HUES48 (cell line): Measurements from ENCODE around the gene AUTS2.

Experiments
- H3K27ac ChIP-seq: one replicate; pipeline ENCODE4 v1.7.0; 2013; ENCODE audit warnings: low read depth, low read length, inconsistent platforms
- H3K27me3 ChIP-seq: 2 replicates; pipeline ENCODE4 v1.6.1; 2013; ENCODE audit warnings: mild to moderate bottlenecking, low read length; ENCODE audit not compliant: control insufficient read depth, insufficient read depth
- H3K36me3 ChIP-seq: 2 replicates; pipeline ENCODE4 v1.6.1; 2013; ENCODE audit warnings: low read length; ENCODE audit not compliant: control insufficient read depth, insufficient read depth
- H3K4me1 ChIP-seq: 2 replicates; pipeline ENCODE4 v1.6.1; 2013; ENCODE audit warnings: mild to moderate bottlenecking, low read length; ENCODE audit not compliant: control insufficient read depth, insufficient read depth
- H3K4me3 ChIP-seq: 2 replicates; pipeline ENCODE4 v1.5.1; 2013; ENCODE audit warnings: mild to moderate bottlenecking, low read depth, low read length
- H3K9ac ChIP-seq: 2 replicates; pipeline ENCODE4 v1.6.1; 2013; ENCODE audit warnings: mild to moderate bottlenecking, low read depth, low read length, moderate library complexity
- H3K9me3 ChIP-seq: 2 replicates; pipeline ENCODE4 v1.6.1; 2013; ENCODE audit warnings: low read length; ENCODE audit not compliant: control insufficient read depth, insufficient read depth

Gene AUTS2

GRCh38 chr7:70654979-70655378, 1056.7 kb downstream of the AUTS2 start:
- Histone ChIP-seq H3K4me3 (no peak overlapping the region), H3K27ac (no peak overlapping the region), H3K27me3 (no peaks in the 10 kb centered on the region), H3K4me1 (0 out of 2 replicates have a peak, but pooled peaks cover 3% of the 10 kb centered on the region), H3K9me3 (no peaks in the 10 kb centered on the region), H3K9ac (no peak overlapping the region), H3K36me3 (no peaks in the 10 kb centered on the region)

DNA sequence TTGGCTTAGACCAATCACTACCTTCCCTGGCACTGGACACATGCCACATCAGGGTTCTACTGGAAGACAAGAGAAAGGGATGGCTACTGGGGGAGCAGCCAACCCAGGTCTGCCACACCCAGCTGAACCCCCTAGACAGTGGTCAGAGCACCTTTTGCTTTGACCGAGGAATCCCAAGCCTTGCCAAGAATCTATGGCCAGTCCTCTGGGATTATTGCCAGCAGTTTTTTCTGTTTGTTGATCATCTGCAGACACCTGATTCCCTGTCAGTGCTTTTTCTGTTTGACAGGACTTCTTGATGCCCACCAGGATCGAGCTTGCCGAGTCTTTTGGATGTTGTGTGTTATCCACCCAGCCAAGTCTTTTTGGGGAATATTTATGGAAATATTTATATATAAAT, 1057.4 kb downstream of the AUTS2 start:
- no peaks in the 10 kb centered on the region for H3K36me3 ChIP-seq
- no peaks in the 10 kb centered on the region for H3K9me3 ChIP-seq
- H3K4me1 ChIP-seq: peaks cover 4% of the 10 kb centered on the region
- H3K9ac ChIP-seq: no peak overlapping the region
- H3K27me3 ChIP-seq: no peaks in the 10 kb centered on the region
- H3K4me3 ChIP-seq: no peak overlapping the region
- no peak overlapping the region for H3K27ac ChIP-seq

DNA sequence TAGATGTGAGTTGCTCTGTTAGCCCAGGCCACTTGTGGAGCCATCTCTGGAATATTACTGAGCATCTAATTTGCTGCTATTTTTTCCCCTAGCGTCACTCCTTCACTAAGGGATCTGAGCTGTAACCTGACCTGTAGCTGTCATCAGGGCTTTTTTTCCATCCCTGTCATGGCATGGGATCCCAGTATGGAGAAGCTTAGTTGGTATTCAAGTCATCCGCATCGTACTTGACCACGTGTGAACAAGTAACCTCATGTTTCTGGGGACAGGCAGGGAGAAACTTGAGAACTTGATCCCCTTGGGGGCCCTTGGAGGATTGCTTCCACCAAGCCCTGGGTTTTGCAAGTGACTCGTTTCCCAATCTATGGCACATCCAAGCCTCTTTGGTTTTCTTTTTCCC, 1059.3 kb downstream of the AUTS2 start:
- no peak overlapping the region for H3K27ac ChIP-seq
- H3K4me3 ChIP-seq: no peak overlapping the region
- H3K4me1 ChIP-seq: peaks cover 20% of the 10 kb centered on the region
- H3K9ac ChIP-seq: no peak overlapping the region
- no peaks in the 10 kb centered on the region for H3K36me3 ChIP-seq
- no peaks in the 10 kb centered on the region for H3K9me3 ChIP-seq
- H3K27me3 ChIP-seq: no peaks in the 10 kb centered on the region

DNA sequence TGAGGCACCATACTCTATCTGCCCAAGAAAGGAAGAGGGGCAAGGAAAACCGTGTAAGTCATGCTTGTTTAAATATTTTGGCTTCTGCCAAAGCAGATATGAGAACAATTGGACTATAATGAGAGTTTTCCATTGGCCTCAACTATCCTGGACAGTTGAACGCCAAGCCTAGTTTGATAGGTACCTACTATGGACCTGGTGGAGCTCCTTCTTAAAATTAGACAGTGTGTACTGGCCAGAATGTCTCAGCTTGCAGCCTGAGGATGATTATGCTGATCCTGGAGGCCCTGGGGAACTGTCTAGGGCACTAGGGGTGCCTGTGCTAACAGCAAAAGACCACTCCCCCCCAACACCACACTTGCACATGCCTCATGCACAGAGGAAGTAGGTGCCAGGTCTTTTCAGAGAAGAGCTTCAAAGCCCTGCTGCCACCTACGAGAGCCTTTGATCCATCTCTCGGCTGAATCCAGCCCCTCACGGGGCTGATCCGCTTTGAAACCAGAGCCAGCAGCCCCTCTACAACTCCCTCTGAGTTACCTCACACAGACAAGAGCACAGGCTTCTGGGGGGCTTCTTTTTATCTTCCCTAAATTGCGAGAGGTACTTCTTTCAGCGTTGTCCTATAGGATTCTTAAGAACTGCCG, 1059.8 kb downstream of the AUTS2 start:
- Histone ChIP-seq H3K4me3 (no peak overlapping the region), H3K27me3 (no peaks in the 10 kb centered on the region), H3K4me1 (peaks cover 22% of the 10 kb centered on the region), H3K27ac (no peak overlapping the region), H3K36me3 (no peaks in the 10 kb centered on the region), H3K9ac (no peak overlapping the region), H3K9me3 (no peaks in the 10 kb centered on the region)

- Histone ChIP-seq H3K27me3 (no peaks in the 10 kb centered on the region), H3K36me3 (no peaks in the 10 kb centered on the region), H3K4me3 (no peak overlapping the region), H3K9ac (no peak overlapping the region), H3K4me1 (peaks cover 22% of the 10 kb centered on the region), H3K9me3 (no peaks in the 10 kb centered on the region), H3K27ac (no peak overlapping the region)
Observed at GRCh38 chr7:70659263-70659662, 1061.0 kb downstream of the AUTS2 start.

DNA sequence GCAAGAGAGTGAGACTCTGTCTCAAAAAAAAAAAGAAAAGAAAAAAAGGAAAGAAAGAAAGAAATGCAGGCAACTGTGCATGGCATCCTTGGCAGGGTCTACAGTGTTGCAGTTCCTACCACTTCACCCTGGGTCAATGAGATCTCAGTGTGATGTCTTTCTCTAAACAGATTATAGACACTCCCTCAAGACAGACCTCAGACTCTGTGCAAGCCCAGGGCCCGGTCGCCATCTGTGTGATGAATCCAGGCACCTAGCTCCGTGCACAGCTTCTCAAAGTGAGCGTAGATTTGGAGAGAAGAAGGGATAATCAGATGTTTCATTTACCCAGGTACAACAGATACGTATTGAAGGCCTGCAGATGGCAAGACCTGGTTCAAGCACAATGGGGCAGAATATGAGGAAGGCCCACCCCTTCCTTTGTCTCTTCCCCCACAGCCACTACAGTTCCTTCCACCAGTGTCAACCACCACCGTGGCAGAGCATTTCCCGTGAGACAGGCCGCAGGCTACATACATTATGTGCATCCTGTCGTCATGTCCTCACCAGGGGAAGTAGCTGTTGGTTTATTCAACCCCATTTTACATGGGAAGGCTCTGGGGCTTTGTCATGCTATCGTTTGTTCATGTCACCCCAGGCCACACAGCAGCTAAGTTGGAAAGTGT, 1062.0 kb downstream of the AUTS2 start:
- Histone ChIP-seq H3K4me1 (peaks cover 22% of the 10 kb centered on the region), H3K36me3 (no peaks in the 10 kb centered on the region), H3K4me3 (no peak overlapping the region), H3K9me3 (no peaks in the 10 kb centered on the region), H3K27ac (no peak overlapping the region), H3K9ac (no peak overlapping the region), H3K27me3 (no peaks in the 10 kb centered on the region)

DNA sequence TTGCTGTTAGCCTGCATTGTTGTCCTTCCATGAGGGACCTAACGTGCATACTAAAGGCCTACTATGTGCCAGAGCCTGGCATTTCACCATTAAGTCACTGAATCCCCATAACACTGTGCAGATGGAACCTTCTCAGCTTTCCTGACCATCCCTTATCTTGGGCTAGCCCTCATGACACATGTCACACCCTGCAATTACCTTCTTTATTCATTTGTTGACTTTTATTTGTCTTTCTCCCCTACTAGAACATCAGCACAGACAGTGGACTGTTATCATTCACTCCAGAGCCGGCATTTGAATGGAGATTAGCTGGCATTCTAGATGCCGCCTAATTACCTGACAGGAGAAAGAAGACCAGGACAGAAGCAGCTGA, 1062.5 kb downstream of the AUTS2 start:
- no peaks in the 10 kb centered on the region for H3K36me3 ChIP-seq
- H3K4me3 ChIP-seq: no peak overlapping the region
- H3K27me3 ChIP-seq: no peaks in the 10 kb centered on the region
- no peak overlapping the region for H3K27ac ChIP-seq
- no peaks in the 10 kb centered on the region for H3K9me3 ChIP-seq
- H3K9ac ChIP-seq: no peak overlapping the region
- peaks cover 22% of the 10 kb centered on the region for H3K4me1 ChIP-seq

DNA sequence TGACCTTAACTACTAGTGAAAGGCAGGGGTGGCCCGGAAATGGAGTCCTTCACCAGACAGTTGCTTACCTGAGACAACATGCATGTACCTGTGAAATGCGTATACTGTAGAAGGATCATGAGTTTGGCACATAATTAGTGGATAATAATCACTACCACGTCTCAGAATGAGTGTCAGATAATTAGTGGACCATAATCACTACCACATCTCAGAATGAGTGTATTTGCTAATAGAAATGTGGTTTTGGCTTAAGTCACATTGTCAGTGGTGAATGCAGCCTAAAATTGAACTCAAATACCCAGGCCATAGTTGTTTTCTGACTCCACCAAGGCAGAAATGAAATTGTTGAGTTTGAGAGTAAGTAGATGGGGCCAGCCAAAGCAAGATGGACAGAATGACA, 1065.4 kb downstream of the AUTS2 start:
- Histone ChIP-seq H3K4me1 (peaks cover 25% of the 10 kb centered on the region), H3K27ac (no peak overlapping the region), H3K27me3 (no peaks in the 10 kb centered on the region), H3K4me3 (no peak overlapping the region), H3K36me3 (no peaks in the 10 kb centered on the region), H3K9me3 (no peaks in the 10 kb centered on the region), H3K9ac (no peak overlapping the region)

GRCh38 chr7:70665997-70666396, 1067.7 kb downstream of the AUTS2 start:
- H3K27me3 ChIP-seq: no peaks in the 10 kb centered on the region
- H3K4me3 ChIP-seq: no peak overlapping the region
- no peaks in the 10 kb centered on the region for H3K9me3 ChIP-seq
- H3K36me3 ChIP-seq: no peaks in the 10 kb centered on the region
- peaks cover 21% of the 10 kb centered on the region for H3K4me1 ChIP-seq
- H3K9ac ChIP-seq: no peak overlapping the region
- H3K27ac ChIP-seq: no peak overlapping the region

DNA sequence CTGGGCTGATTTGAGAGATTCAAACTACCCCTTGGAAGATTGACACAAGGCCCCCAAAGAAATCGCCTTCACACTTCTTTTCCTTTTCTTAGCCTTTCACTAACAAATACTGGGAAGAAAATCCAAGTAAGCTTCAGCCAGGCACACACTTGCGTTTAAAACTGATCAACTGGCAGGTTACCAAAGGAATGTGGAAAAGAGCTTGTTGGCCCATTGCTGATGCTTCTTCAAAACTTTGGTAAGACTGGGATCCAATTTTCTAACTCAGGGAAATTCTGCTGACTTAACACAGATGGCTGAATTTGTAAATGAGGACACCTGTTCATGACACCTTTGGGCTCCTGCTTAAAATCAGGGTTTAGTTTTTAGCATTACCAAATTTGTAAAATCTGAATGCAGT, 1069.1 kb downstream of the AUTS2 start:
- Histone ChIP-seq H3K27ac (no peak overlapping the region), H3K36me3 (no peaks in the 10 kb centered on the region), H3K27me3 (no peaks in the 10 kb centered on the region), H3K4me3 (no peak overlapping the region), H3K9me3 (no peaks in the 10 kb centered on the region), H3K4me1 (peaks cover 9% of the 10 kb centered on the region; the same call in 1 of the 2 replicates), H3K9ac (no peak overlapping the region)

GRCh38 chr7:70668606-70669358, 1070.5 kb downstream of the AUTS2 start:
- Histone ChIP-seq H3K27me3 (no peaks in the 10 kb centered on the region), H3K4me3 (no peak overlapping the region), H3K4me1 (peaks cover 6% of the 10 kb centered on the region; the same call in 1 of the 2 replicates), H3K36me3 (no peaks in the 10 kb centered on the region), H3K9me3 (no peaks in the 10 kb centered on the region), H3K9ac (no peak overlapping the region), H3K27ac (no peak overlapping the region)
